CD14-positive monocyte (primary cell): ENCODE results near the gene CDT1. TPM values are rescaled to one million over a fixed set of nuclear protein-coding genes. Genes with fewer than 3 reads are reported as not detected.

Experiments used
- DNase-seq, 3 donors: peaks; one replicate each; pipeline ENCODE4 v3.0.0-alpha.2; 2011 to 2022
- H2AFZ ChIP-seq: 2 replicates; pipeline ENCODE4 v1.6.0; 2012; ENCODE audit warnings: mild to moderate bottlenecking, low read depth, low read length, inconsistent platforms; ENCODE audit not compliant: insufficient read depth, poor library complexity, severe bottlenecking
- H3K27ac ChIP-seq, 2 donors: 1 replicate in 1 of 2; 2 replicates in 1 of 2; pipeline ENCODE4 v1.5.1; 2012 to 2013; ENCODE audit warnings: low read length in 2 of 2, control low read depth in 1 of 2, inconsistent platforms in 1 of 2, low read depth in 1 of 2, mild to moderate bottlenecking in 1 of 2
- H3K27me3 ChIP-seq, 2 donors: one replicate each; pipeline versions ENCODE4 v1.6.0 to v1.6.1; 2011 to 2013; ENCODE audit warnings: low read length in 2 of 2; ENCODE audit not compliant: control insufficient read depth in 2 of 2, insufficient read depth in 2 of 2
- H3K36me3 ChIP-seq, 2 donors: replicated peaks in 1 of 2; 1 replicate in 1 of 2; 2 replicates in 1 of 2; pipeline versions ENCODE4 v1.5.1 to v1.6.1; 2012 to 2013; ENCODE audit warnings: low read length in 2 of 2, control low read depth in 1 of 2, inconsistent platforms in 1 of 2, mild to moderate bottlenecking in 1 of 2; ENCODE audit not compliant: insufficient read depth in 2 of 2, control insufficient read depth in 1 of 2
- H3K4me1 ChIP-seq, 2 donors: 1 replicate in 1 of 2; 2 replicates in 1 of 2; pipeline versions ENCODE4 v1.5.1 to v1.6.1; 2012 to 2013; ENCODE audit warnings: low read length in 2 of 2, control low read depth in 1 of 2, inconsistent platforms in 1 of 2, mild to moderate bottlenecking in 1 of 2, moderate library complexity in 1 of 2; ENCODE audit not compliant: insufficient read depth in 2 of 2, control insufficient read depth in 1 of 2
- H3K4me2 ChIP-seq: replicated peaks from 2 replicates; pipeline ENCODE3; 2012; ENCODE audit warnings: low read length, moderate library complexity, mild to moderate bottlenecking; ENCODE audit not compliant: poor library complexity, severe bottlenecking; ENCODE audit errors: extremely low read depth
- H3K4me3 ChIP-seq, 3 experiments: fragments of 200-600 bp in 1 of 3; sonication (generic) in 1 of 3; replicated peaks in 1 of 3; 1 replicate in 2 of 3; 2 replicates in 1 of 3; pipeline ENCODE4 v1.5.1; 2011 to 2013; ENCODE audit warnings: low read length in 3 of 3, mild to moderate bottlenecking in 3 of 3, control low read depth in 2 of 3, low read depth in 2 of 3, inconsistent platforms in 1 of 3, moderate library complexity in 1 of 3
- H3K79me2 ChIP-seq: 2 replicates; pipeline ENCODE4 v1.6.0; 2012; ENCODE audit warnings: mild to moderate bottlenecking, control low read depth, inconsistent platforms, low read length, moderate library complexity; ENCODE audit not compliant: insufficient read depth
- H3K9ac ChIP-seq: 2 replicates; pipeline ENCODE4 v1.6.0; 2017; ENCODE audit warnings: low read length, mild to moderate bottlenecking; ENCODE audit not compliant: insufficient read depth, poor library complexity, severe bottlenecking
- H3K9me3 ChIP-seq, 2 donors: replicated peaks in 1 of 2; 1 replicate in 1 of 2; 2 replicates in 1 of 2; pipeline versions ENCODE4 v1.5.1 to v1.6.1; 2012 to 2013; ENCODE audit warnings: low read length in 2 of 2, control low read depth in 1 of 2; ENCODE audit not compliant: control insufficient read depth in 1 of 2, insufficient read depth in 1 of 2
- H4K20me1 ChIP-seq: 2 replicates; pipeline ENCODE4 v1.6.0; 2012; ENCODE audit warnings: mild to moderate bottlenecking, low read length, control low read depth, moderate library complexity; ENCODE audit not compliant: insufficient read depth
- H3K27ac Mint-ChIP-seq, 7 donors: one replicate each; pipeline ENCODE4 v1.8.0; 2020; ENCODE audit warnings: mild to moderate bottlenecking in 7 of 7, mixed read lengths in 7 of 7, moderate library complexity in 6 of 7, inconsistent platforms in 2 of 7
- H3K27me3 Mint-ChIP-seq, 3 donors: one replicate each; pipeline ENCODE4 v1.8.0; 2021 to 2022; ENCODE audit warnings: low read depth in 3 of 3, mild to moderate bottlenecking in 3 of 3, mixed read lengths in 3 of 3, moderate library complexity in 3 of 3, inconsistent platforms in 1 of 3
- H3K36me3 Mint-ChIP-seq, 2 donors: one replicate each; pipeline ENCODE4 v1.8.0; 2020; ENCODE audit warnings: mixed read lengths in 2 of 2, inconsistent platforms in 1 of 2, mild to moderate bottlenecking in 1 of 2
- H3K4me1 Mint-ChIP-seq: one replicate; pipeline ENCODE4 v1.8.0; 2020; ENCODE audit warnings: mild to moderate bottlenecking, mixed read lengths
- H3K4me3 Mint-ChIP-seq, 2 donors: one replicate each; pipeline ENCODE4 v1.8.0; 2020; ENCODE audit warnings: mild to moderate bottlenecking in 2 of 2, mixed read lengths in 2 of 2, moderate library complexity in 1 of 2
- H3K9me3 Mint-ChIP-seq, 7 donors: one replicate each; pipeline ENCODE4 v1.8.0; 2020 to 2022; ENCODE audit warnings: mixed read lengths in 7 of 7, mild to moderate bottlenecking in 6 of 7, moderate library complexity in 6 of 7, inconsistent platforms in 2 of 7
- WGBS: methylation state at CpG from one replicate; pipeline ENCODE4 v1.1.5; 2013; ENCODE audit warnings: missing lambda C conversion rate; ENCODE audit not compliant: insufficient coverage; 5-methylcytosine and 5-hydroxymethylcytosine counted together
- intact Hi-C, 2 donors: fragments of 100-400 bp; cut with micrococcal nuclease; formaldehyde crosslinking; loops; one replicate each; pipeline versions ENCODE4 v1.15.0 to v1.15.1; 2023
- polyA plus RNA-seq, 3 donors: library from polyadenylated mRNA; depleted of rRNA in 1 of 3; unstranded in 2 of 3; stranded (reverse) in 1 of 3; fragments of 300-500 nt in 2 of 3; fragments of >200 nt in 1 of 3; fragmentation: Illumina TruSeq in 2 of 3; gene quantifications; 1 replicate in 2 of 3; 2 replicates in 1 of 3; pipeline ENCODE4 v1.2.3, GENCODE V29; 2012 to 2021
- TF ChIP-seq, protein P1 (sequence below): fragments of 200-600 bp; IDR thresholded peaks from one replicate; pipeline ENCODE4 v1.8.0; 2022; ENCODE audit warnings: antibody characterized with exemption, mild to moderate bottlenecking

CDT1 gene
- polyA plus RNA-seq, 3 donors = 0.07 to 0.24 (median 0.16) TPM

DNA sequence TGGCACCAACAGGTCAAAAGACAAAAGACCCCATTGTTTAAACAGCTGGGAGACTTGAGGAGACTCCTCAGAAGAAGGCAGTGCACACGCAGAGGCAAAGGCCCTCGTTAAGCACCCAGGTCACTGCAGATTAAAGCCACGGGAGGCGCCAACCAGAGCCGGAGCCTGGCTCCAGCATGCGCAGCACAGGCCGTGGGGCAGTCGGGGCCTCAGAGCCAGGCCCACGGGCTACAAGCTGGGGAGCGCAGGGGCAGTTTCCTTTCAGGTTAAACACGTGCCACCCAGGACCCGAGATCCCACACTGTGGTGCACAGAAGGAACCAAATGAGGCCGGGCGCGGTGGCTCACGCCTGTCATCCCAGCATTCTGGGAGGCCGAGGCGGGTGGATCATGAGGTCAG, 27.8 kb upstream of the CDT1 start:
- Histone ChIP-seq H3K4me2 (no peak overlapping the region), H3K27me3 (no peaks in the 10 kb centered on the region), H3K36me3 (peaks cover 6 to 11% of the 10 kb centered on the region in 2 donors), H3K9me3 (no peaks in the 10 kb centered on the region), H3K27ac (no peak overlapping the region), H3K79me2 (peaks cover 99% of the 10 kb centered on the region), H3K9ac (no peak overlapping the region), H4K20me1 (peaks cover 92% of the 10 kb centered on the region), H3K4me3 (no peak overlapping the region), H2AFZ (no peak overlapping the region), H3K4me1 (peaks cover 64 to 83% of the 10 kb centered on the region in 2 donors)
- intact Hi-C loops = no loop called here
- Mint-ChIP-seq H3K27ac (peak overlapping the region in 5 of 7 donors; percentile 30 to 75 (median 61)), H3K9me3 (no peaks in the 10 kb centered on the region), H3K4me1 (peaks cover 74% of the 10 kb centered on the region), H3K27me3 (no peaks in the 10 kb centered on the region), H3K36me3 (peaks cover 11 to 42% of the 10 kb centered on the region in 2 donors), H3K4me3 (no peak overlapping the region)
- no peak for DNase-seq
- TF ChIP-seq, protein P1, sequence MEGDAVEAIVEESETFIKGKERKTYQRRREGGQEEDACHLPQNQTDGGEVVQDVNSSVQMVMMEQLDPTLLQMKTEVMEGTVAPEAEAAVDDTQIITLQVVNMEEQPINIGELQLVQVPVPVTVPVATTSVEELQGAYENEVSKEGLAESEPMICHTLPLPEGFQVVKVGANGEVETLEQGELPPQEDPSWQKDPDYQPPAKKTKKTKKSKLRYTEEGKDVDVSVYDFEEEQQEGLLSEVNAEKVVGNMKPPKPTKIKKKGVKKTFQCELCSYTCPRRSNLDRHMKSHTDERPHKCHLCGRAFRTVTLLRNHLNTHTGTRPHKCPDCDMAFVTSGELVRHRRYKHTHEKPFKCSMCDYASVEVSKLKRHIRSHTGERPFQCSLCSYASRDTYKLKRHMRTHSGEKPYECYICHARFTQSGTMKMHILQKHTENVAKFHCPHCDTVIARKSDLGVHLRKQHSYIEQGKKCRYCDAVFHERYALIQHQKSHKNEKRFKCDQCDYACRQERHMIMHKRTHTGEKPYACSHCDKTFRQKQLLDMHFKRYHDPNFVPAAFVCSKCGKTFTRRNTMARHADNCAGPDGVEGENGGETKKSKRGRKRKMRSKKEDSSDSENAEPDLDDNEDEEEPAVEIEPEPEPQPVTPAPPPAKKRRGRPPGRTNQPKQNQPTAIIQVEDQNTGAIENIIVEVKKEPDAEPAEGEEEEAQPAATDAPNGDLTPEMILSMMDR = no peak
- whole genome bisulfite sequencing = 89% methylated on average over 15 of the region's 18 CpGs

DNA sequence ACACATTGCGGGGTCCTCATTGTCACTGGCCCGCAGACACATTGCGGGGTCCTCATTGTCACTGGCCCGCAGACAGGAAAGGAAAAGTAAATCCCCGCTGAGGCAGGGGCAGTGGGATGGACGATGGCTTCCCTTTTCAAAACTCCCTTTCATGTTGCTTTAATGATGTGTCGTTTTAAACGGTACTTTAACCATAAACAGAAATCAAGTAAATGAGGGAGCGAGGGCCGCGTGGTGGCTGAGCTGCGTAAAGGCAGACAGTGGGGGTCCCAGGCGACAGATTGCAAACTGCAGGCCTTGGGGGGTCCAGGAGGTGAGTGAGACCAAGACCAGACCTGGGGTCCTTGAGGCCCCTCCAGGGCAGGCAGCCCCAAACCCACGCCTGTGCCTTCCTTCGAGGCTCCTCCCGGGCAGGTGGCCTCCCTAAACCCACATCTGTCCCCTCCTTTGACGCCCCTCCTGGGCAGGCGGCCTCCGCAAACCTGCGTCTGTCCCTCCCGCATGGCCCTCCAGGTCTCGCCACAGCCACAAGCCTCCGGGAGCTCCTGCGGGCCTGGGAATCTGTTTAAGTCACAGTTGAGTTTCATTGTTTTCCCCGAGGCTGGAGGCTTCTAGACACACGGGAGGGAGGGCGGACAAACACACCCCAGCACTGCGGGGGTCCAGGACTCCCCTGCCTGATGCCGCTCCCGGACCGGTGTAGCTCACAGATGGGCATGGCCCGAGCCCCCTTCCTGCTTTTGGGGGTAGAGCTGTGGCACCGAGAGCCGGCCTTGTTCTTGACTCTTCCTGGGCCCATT, 25.9 kb upstream of the CDT1 start:
- Histone ChIP-seq H3K9me3 (no peaks in the 10 kb centered on the region), H3K36me3 (peaks cover 6 to 11% of the 10 kb centered on the region in 2 donors), H2AFZ (no peak overlapping the region), H3K4me1 (peaks cover 69 to 85% of the 10 kb centered on the region in 2 donors), H3K4me2 (peak overlapping the region; percentile 28), H3K79me2 (peaks cover 93% of the 10 kb centered on the region), H3K9ac (no peak overlapping the region), H3K27me3 (no peaks in the 10 kb centered on the region), H4K20me1 (peaks cover 87% of the 10 kb centered on the region), H3K4me3 (no peak overlapping the region), H3K27ac (peak overlapping the region; percentile 9 to 48)
- intact Hi-C loops = no loop called here
- TF ChIP-seq, protein P1 = no peak
- peaks cover 79% of the 10 kb centered on the region for H3K4me1 Mint-ChIP-seq
- no peak overlapping the region for H3K4me3 Mint-ChIP-seq
- H3K36me3 Mint-ChIP-seq = peaks cover 10 to 42% of the 10 kb centered on the region in 2 donors
- no peaks in the 10 kb centered on the region for H3K9me3 Mint-ChIP-seq
- H3K27ac Mint-ChIP-seq = peak overlapping the region in 4 of 7 donors; percentile 13 to 60 (median 48)
- 50% methylated on average over 27 of the region's 34 CpGs for WGBS
- H3K27me3 Mint-ChIP-seq = no peaks in the 10 kb centered on the region
- no peak for DNase-seq
